Measurements from ENCODE around the gene LRFN2.

GRCh38 chr6:40516429-40516828, 70.7 kb downstream of the LRFN2 start:
- TF ChIP-seq, protein P1, sequence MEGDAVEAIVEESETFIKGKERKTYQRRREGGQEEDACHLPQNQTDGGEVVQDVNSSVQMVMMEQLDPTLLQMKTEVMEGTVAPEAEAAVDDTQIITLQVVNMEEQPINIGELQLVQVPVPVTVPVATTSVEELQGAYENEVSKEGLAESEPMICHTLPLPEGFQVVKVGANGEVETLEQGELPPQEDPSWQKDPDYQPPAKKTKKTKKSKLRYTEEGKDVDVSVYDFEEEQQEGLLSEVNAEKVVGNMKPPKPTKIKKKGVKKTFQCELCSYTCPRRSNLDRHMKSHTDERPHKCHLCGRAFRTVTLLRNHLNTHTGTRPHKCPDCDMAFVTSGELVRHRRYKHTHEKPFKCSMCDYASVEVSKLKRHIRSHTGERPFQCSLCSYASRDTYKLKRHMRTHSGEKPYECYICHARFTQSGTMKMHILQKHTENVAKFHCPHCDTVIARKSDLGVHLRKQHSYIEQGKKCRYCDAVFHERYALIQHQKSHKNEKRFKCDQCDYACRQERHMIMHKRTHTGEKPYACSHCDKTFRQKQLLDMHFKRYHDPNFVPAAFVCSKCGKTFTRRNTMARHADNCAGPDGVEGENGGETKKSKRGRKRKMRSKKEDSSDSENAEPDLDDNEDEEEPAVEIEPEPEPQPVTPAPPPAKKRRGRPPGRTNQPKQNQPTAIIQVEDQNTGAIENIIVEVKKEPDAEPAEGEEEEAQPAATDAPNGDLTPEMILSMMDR (conservative IDR thresholded peaks at IDR 0.05; ENCODE audit: low read depth, low read length): no peak
- TF ChIP-seq EZH2 (IDR thresholded peaks at IDR 0.05; ENCODE audit: borderline replicate concordance, low read depth, low read length, poor library complexity, severe bottlenecking): no peak
